ENCODE results near the gene PCBP3. TPM values are rescaled to one million over a fixed set of nuclear protein-coding genes. Genes with fewer than 3 reads are reported as not detected.

The PCBP3 gene
- polyA plus RNA-seq, 1 donor from 2014 or later, result 1.7 TPM

- no peak overlapping the region for H3K4me2 ChIP-seq (ENCODE audit: low read length)
- no peaks in the 10 kb centered on the region for H4K20me1 ChIP-seq (ENCODE audit: insufficient read depth)
- H3F3A ChIP-seq (ENCODE audit: insufficient read depth, low read length, poor library complexity, severe bottlenecking), result no peaks in the 10 kb centered on the region
- no peaks in the 10 kb centered on the region for H3K79me2 ChIP-seq (replicated peaks; ENCODE audit: insufficient read depth, low read length)
- no peak overlapping the region for H3K27ac ChIP-seq (ENCODE audit: low read length)
- TF ChIP-seq RAD21 (conservative IDR thresholded peaks at IDR 0.05), result no peak
- no peak for TF ChIP-seq MXI1 (conservative IDR thresholded peaks at IDR 0.05; ENCODE audit: poor library complexity, severe bottlenecking)
- TF ChIP-seq, protein P1, sequence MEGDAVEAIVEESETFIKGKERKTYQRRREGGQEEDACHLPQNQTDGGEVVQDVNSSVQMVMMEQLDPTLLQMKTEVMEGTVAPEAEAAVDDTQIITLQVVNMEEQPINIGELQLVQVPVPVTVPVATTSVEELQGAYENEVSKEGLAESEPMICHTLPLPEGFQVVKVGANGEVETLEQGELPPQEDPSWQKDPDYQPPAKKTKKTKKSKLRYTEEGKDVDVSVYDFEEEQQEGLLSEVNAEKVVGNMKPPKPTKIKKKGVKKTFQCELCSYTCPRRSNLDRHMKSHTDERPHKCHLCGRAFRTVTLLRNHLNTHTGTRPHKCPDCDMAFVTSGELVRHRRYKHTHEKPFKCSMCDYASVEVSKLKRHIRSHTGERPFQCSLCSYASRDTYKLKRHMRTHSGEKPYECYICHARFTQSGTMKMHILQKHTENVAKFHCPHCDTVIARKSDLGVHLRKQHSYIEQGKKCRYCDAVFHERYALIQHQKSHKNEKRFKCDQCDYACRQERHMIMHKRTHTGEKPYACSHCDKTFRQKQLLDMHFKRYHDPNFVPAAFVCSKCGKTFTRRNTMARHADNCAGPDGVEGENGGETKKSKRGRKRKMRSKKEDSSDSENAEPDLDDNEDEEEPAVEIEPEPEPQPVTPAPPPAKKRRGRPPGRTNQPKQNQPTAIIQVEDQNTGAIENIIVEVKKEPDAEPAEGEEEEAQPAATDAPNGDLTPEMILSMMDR (IDR thresholded peaks at IDR 0.05; ENCODE audit: poor library complexity, severe bottlenecking), result no peak
- no peak for TF ChIP-seq EZH2 (IDR thresholded peaks at IDR 0.05; ENCODE audit: borderline replicate concordance, insufficient read depth, low read length, poor library complexity, severe bottlenecking)
- no peak for TF ChIP-seq REST (IDR thresholded peaks at IDR 0.05; ENCODE audit: borderline replicate concordance)
- no peak for TF ChIP-seq POLR2AphosphoS5 (IDR thresholded peaks at IDR 0.05)
- no peak for TF ChIP-seq TAF1 (IDR thresholded peaks at IDR 0.05; ENCODE audit: low read depth)
- TF ChIP-seq EP300 (conservative IDR thresholded peaks at IDR 0.05; ENCODE audit: poor library complexity, severe bottlenecking), result no peak
- no peak for TF ChIP-seq SMC3 (conservative IDR thresholded peaks at IDR 0.05; ENCODE audit: poor library complexity)
- H3K36me3 ChIP-seq (ENCODE audit: insufficient read depth, low read length), result no peaks in the 10 kb centered on the region
- no peak overlapping the region for H3K4me3 ChIP-seq (ENCODE audit: low read length)
- H3K9me2 ChIP-seq (ENCODE audit: insufficient read depth, low read length), result no peaks in the 10 kb centered on the region
- H3K9me3 ChIP-seq (ENCODE audit: low read length), result peaks cover 8% of the 10 kb centered on the region
- no peak overlapping the region for H3K9ac ChIP-seq (ENCODE audit: low read length)
- H2AFZ ChIP-seq (ENCODE audit: low read depth, low read length), result no peak overlapping the region
- no peaks in the 10 kb centered on the region for H3K27me3 ChIP-seq (ENCODE audit: insufficient read depth, low read depth, low read length)
These were observed 113.1 kb downstream of the PCBP3 start for GRCh38 chr21:45756669-45757068.

GRCh38 chr21:45761704-45762103 lies 118.2 kb downstream of the PCBP3 start:
- Histone ChIP-seq H3K4me3 (ENCODE audit: low read length) (no peak overlapping the region), H3K27ac (ENCODE audit: low read length) (no peak overlapping the region), H3K9ac (ENCODE audit: low read length) (no peak overlapping the region), H3F3A (ENCODE audit: insufficient read depth, low read length, poor library complexity, severe bottlenecking) (no peaks in the 10 kb centered on the region), H3K9me2 (ENCODE audit: insufficient read depth, low read length) (no peaks in the 10 kb centered on the region), H2AFZ (ENCODE audit: low read depth, low read length) (no peak overlapping the region), H3K4me2 (ENCODE audit: low read length) (no peak overlapping the region), H3K9me3 (ENCODE audit: low read length) (no peaks in the 10 kb centered on the region), H3K27me3 (ENCODE audit: insufficient read depth, low read depth, low read length) (no peaks in the 10 kb centered on the region), H4K20me1 (ENCODE audit: insufficient read depth) (no peaks in the 10 kb centered on the region), H3K79me2 (replicated peaks; ENCODE audit: insufficient read depth, low read length) (no peaks in the 10 kb centered on the region), H3K36me3 (ENCODE audit: insufficient read depth, low read length) (no peaks in the 10 kb centered on the region)
- no peak for TF ChIP-seq EP300 (conservative IDR thresholded peaks at IDR 0.05; ENCODE audit: poor library complexity, severe bottlenecking)
- no peak for TF ChIP-seq MXI1 (conservative IDR thresholded peaks at IDR 0.05; ENCODE audit: poor library complexity, severe bottlenecking)
- TF ChIP-seq EZH2 (IDR thresholded peaks at IDR 0.05; ENCODE audit: borderline replicate concordance, insufficient read depth, low read length, poor library complexity, severe bottlenecking), result no peak
- TF ChIP-seq REST (IDR thresholded peaks at IDR 0.05; ENCODE audit: borderline replicate concordance), result no peak
- no peak for TF ChIP-seq SMC3 (conservative IDR thresholded peaks at IDR 0.05; ENCODE audit: poor library complexity)
- TF ChIP-seq POLR2AphosphoS5 (IDR thresholded peaks at IDR 0.05), result no peak
- TF ChIP-seq TAF1 (IDR thresholded peaks at IDR 0.05; ENCODE audit: low read depth), result no peak
- TF ChIP-seq RAD21 (conservative IDR thresholded peaks at IDR 0.05), result no peak
- TF ChIP-seq, protein P1 (IDR thresholded peaks at IDR 0.05; ENCODE audit: poor library complexity, severe bottlenecking), result no peak

Measured in neural cell (in vitro differentiated cells).